GM19043 (cell line): ENCODE measurements around the gene OR10J5.
"Not testable (repeated sequence)": the region's sequence is repeated elsewhere in the genome, so short reads cannot be mapped to it uniquely, and the experiment has no call there.

Experiments used
- ATAC-seq: cut with Tn5 transposase; IDR thresholded peaks from one replicate; pipeline ENCODE4 v1.9.1; 2021; ENCODE audit warnings: low read depth; ENCODE audit not compliant: unreplicated experiment

The OR10J5 gene

GRCh38 chr1:159535907-159536306 is at the start of gene OR10J5:
Gene OR10J5, minus strand, starts transcription at chr1:159536007. Its CDS starts 0 bp downstream, at chr1:159536007.
- ATAC-seq: no peak

GRCh38 chr1:159584536-159584935 is 48.7 kb upstream of the OR10J5 start:
- ATAC-seq: no peak

GRCh38 chr1:159581422-159581821 is 45.6 kb upstream of the OR10J5 start:
- no peak for ATAC-seq

GRCh38 chr1:159580340-159580739 is 44.5 kb upstream of the OR10J5 start:
- ATAC-seq: no peak

GRCh38 chr1:159577446-159577845 is 41.6 kb upstream of the OR10J5 start:
- no peak for ATAC-seq

- ATAC-seq: no peak
These were observed 26.9 kb upstream of the OR10J5 start for GRCh38 chr1:159562680-159563079.

- ATAC-seq: no peak
These were observed 25.7 kb upstream of the OR10J5 start for GRCh38 chr1:159561497-159561896.

GRCh38 chr1:159560599-159560998 is 24.8 kb upstream of the OR10J5 start:
- no peak for ATAC-seq

GRCh38 chr1:159556931-159557369 is 21.1 kb upstream of the OR10J5 start:
- ATAC-seq: no peak

- no peak for ATAC-seq
These were observed 18.9 kb upstream of the OR10J5 start for GRCh38 chr1:159554696-159555095.

GRCh38 chr1:159554261-159554660 is 18.5 kb upstream of the OR10J5 start:
- no peak for ATAC-seq

GRCh38 chr1:159548126-159548525 is 12.3 kb upstream of the OR10J5 start:
- ATAC-seq: no peak

GRCh38 chr1:159532922-159533321 is 2.9 kb downstream of the OR10J5 start:
- ATAC-seq: no peak

- not testable (repeated sequence) for ATAC-seq
These were observed 11.0 kb downstream of the OR10J5 start for GRCh38 chr1:159524792-159525191.

GRCh38 chr1:159510229-159510541 is 25.6 kb downstream of the OR10J5 start:
- ATAC-seq: no peak

GRCh38 chr1:159509440-159510228 is 26.2 kb downstream of the OR10J5 start:
- no peak for ATAC-seq

- no peak for ATAC-seq
These were observed 26.9 kb downstream of the OR10J5 start for GRCh38 chr1:159508951-159509350.

- no peak for ATAC-seq
These were observed 30.1 kb downstream of the OR10J5 start for GRCh38 chr1:159505676-159506075.

GRCh38 chr1:159501082-159501481 is 34.7 kb downstream of the OR10J5 start:
- no peak for ATAC-seq

GRCh38 chr1:159494513-159495210 is 41.1 kb downstream of the OR10J5 start:
- ATAC-seq: not testable (repeated sequence)

- ATAC-seq: no peak
These were observed 42.5 kb downstream of the OR10J5 start for GRCh38 chr1:159493354-159493753.
